Peyer's patch (tissue), 4 donors: ENCODE results near the gene TNFSF18. TPM values are rescaled to one million over a fixed set of nuclear protein-coding genes. Genes with fewer than 3 reads are reported as not detected.

Experiments used
- DNase-seq, 3 donors: peaks; one replicate each; pipeline ENCODE4 v3.0.0-alpha.2; 2017 to 2019
- H3K27ac ChIP-seq, 4 donors: fragments of 200-600 bp; sonication (generic); one replicate each; pipeline ENCODE4 v1.5.1; 2016 to 2019
- H3K27me3 ChIP-seq, 2 donors: fragments of 200-600 bp; sonication (generic); one replicate each; pipeline ENCODE4 v1.5.1; 2019
- H3K36me3 ChIP-seq, 3 donors: fragments of 200-600 bp; sonication (generic); one replicate each; pipeline ENCODE4 v1.5.1; 2016 to 2019
- H3K4me1 ChIP-seq, 4 donors: fragments of 200-600 bp; sonication (generic); one replicate each; pipeline ENCODE4 v1.5.1; 2016 to 2019
- H3K4me3 ChIP-seq, 4 donors: fragments of 200-600 bp; sonication (generic); 1 replicate in 3 of 4; 2 replicates in 1 of 4; pipeline ENCODE4 v1.5.1; 2016 to 2019; ENCODE audit warnings: mild to moderate bottlenecking in 1 of 4
- H3K9me3 ChIP-seq, 4 donors: fragments of 200-600 bp; sonication (generic); one replicate each; pipeline ENCODE4 v1.5.1; 2016 to 2019; ENCODE audit warnings: mild to moderate bottlenecking in 1 of 4
- POLR2A ChIP-seq, 2 donors: fragments of 450-650 bp; IDR thresholded peaks; one replicate each; pipeline ENCODE4 v1.5.1; 2017; ENCODE audit warnings: antibody characterized with exemption in 2 of 2, mild to moderate bottlenecking in 2 of 2, moderate library complexity in 2 of 2
- total RNA-seq, 4 donors: library from RNA; depleted of rRNA; stranded (reverse); fragments of >200 nt; gene quantifications; one replicate each; pipeline ENCODE4 v1.1.0, GENCODE V29; 2016
- TF ChIP-seq, protein P1 (sequence below), 6 experiments: fragments of 450-650 bp in 4 of 6; fragments of 200-600 bp in 2 of 6; sonication (generic) in 1 of 6; IDR thresholded peaks; one replicate each; pipeline ENCODE4 v1.5.1; 2017 to 2019; ENCODE audit warnings: antibody characterized with exemption in 6 of 6, mild to moderate bottlenecking in 3 of 6, moderate library complexity in 1 of 6

Gene TNFSF18
- total RNA-seq, 4 donors from 2014 or later = not detected

GRCh38 chr1:173009597-173009996 lies 41.1 kb downstream of the TNFSF18 start:
- no peak for TF ChIP-seq POLR2A (IDR thresholded peaks at IDR 0.05)
- TF ChIP-seq, protein P1, sequence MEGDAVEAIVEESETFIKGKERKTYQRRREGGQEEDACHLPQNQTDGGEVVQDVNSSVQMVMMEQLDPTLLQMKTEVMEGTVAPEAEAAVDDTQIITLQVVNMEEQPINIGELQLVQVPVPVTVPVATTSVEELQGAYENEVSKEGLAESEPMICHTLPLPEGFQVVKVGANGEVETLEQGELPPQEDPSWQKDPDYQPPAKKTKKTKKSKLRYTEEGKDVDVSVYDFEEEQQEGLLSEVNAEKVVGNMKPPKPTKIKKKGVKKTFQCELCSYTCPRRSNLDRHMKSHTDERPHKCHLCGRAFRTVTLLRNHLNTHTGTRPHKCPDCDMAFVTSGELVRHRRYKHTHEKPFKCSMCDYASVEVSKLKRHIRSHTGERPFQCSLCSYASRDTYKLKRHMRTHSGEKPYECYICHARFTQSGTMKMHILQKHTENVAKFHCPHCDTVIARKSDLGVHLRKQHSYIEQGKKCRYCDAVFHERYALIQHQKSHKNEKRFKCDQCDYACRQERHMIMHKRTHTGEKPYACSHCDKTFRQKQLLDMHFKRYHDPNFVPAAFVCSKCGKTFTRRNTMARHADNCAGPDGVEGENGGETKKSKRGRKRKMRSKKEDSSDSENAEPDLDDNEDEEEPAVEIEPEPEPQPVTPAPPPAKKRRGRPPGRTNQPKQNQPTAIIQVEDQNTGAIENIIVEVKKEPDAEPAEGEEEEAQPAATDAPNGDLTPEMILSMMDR (IDR thresholded peaks at IDR 0.05) = no peak
- Histone ChIP-seq H3K27me3 (no peaks in the 10 kb centered on the region), H3K4me1 (no peaks in the 10 kb centered on the region), H3K4me3 (no peak overlapping the region), H3K27ac (no peak overlapping the region), H3K36me3 (no peaks in the 10 kb centered on the region), H3K9me3 (no peaks in the 10 kb centered on the region)
- no peak for DNase-seq

DNA sequence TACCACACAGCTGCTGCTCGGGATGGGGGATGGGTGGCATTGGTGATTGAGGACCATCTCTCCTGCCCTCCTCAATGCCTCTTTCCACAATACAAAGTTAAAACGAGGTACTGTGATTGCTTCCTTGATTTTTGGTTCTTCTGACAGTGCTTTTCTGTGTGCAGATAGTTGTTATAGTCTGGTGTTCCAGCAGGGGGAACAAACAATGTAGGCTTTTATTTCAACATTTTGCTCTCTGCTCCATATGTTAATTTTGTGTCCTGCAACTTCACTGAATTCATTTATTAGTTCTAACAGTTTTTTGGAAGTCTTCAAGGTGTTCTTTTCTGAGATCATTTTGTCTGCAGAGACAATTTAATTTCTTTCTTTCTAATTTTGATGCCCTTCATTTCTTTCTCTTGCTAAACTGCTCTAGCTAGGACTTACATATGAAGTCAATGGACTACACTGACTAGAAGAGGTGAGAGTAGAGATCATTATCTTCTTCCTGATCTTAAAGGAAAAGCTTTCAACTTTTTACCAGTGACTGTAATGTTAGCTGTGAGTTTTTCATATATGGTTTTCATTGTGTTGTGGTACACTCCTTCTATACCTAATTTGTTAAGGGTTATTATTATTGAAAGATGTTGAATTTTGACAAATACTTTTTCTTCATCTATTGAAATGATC lies 45.4 kb downstream of the TNFSF18 start:
- Histone ChIP-seq H3K27ac (no peak overlapping the region), H3K4me1 (no peaks in the 10 kb centered on the region), H3K36me3 (no peaks in the 10 kb centered on the region), H3K9me3 (no peaks in the 10 kb centered on the region), H3K27me3 (no peaks in the 10 kb centered on the region), H3K4me3 (no peak overlapping the region)
- no peak for DNase-seq
- TF ChIP-seq, protein P1 (IDR thresholded peaks at IDR 0.05) = no peak
- TF ChIP-seq POLR2A (IDR thresholded peaks at IDR 0.05) = no peak

GRCh38 chr1:173002891-173003838 lies 47.6 kb downstream of the TNFSF18 start:
- H3K9me3 ChIP-seq = no peaks in the 10 kb centered on the region
- no peak overlapping the region for H3K4me3 ChIP-seq
- no peaks in the 10 kb centered on the region for H3K36me3 ChIP-seq
- TF ChIP-seq, protein P1 (IDR thresholded peaks at IDR 0.05) = no peak
- no peak for TF ChIP-seq POLR2A (IDR thresholded peaks at IDR 0.05)
- no peak overlapping the region for H3K27ac ChIP-seq
- H3K27me3 ChIP-seq = no peaks in the 10 kb centered on the region
- no peaks in the 10 kb centered on the region for H3K4me1 ChIP-seq
- DNase-seq = no peak

- H3K4me1 ChIP-seq = no peaks in the 10 kb centered on the region
- no peak for DNase-seq
- H3K27me3 ChIP-seq = no peaks in the 10 kb centered on the region
- TF ChIP-seq POLR2A (IDR thresholded peaks at IDR 0.05) = no peak
- TF ChIP-seq, protein P1 (IDR thresholded peaks at IDR 0.05) = no peak
- H3K36me3 ChIP-seq = no peaks in the 10 kb centered on the region
- H3K27ac ChIP-seq = no peak overlapping the region
- no peaks in the 10 kb centered on the region for H3K9me3 ChIP-seq
- H3K4me3 ChIP-seq = no peak overlapping the region
These were observed 51.4 kb downstream of the TNFSF18 start for GRCh38 chr1:172999349-172999748.

DNA sequence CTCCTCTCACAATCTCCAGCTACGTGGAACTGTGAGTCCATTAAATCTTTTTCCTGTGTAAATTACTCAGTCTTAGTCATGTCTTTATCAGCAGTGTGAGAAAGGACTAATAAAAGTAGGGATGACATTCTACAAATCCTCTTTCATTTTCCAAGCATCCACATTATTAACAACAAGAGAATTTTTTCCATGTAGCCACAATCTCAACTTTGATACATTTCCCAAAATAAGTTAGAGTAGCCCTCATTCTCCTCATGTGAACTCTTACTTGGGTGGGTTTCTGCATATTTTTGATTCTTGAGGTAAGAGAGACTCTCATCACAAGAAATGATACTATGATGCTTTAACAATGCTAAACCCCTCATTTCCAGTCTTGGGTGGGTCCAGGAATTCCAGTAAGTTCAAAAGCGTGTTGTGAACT lies 52.8 kb downstream of the TNFSF18 start:
- H3K9me3 ChIP-seq = no peaks in the 10 kb centered on the region
- H3K36me3 ChIP-seq = no peaks in the 10 kb centered on the region
- TF ChIP-seq, protein P1 (IDR thresholded peaks at IDR 0.05) = no peak
- TF ChIP-seq POLR2A (IDR thresholded peaks at IDR 0.05) = no peak

More for the DNA sequence above, 52.8 kb downstream of the TNFSF18 start:
- Histone ChIP-seq H3K4me3 (no peak overlapping the region), H3K27ac (no peak overlapping the region), H3K27me3 (no peaks in the 10 kb centered on the region), H3K4me1 (no peaks in the 10 kb centered on the region)
- DNase-seq = no peak
